ENCODE results near the gene BPIFA2. TPM values are rescaled to one million over a fixed set of nuclear protein-coding genes. Genes with fewer than 3 reads are reported as not detected.

BPIFA2 gene
- total RNA-seq, 1 donor from 2014 or later, result not detected

- H3K9me3 ChIP-seq (replicated peaks), result no peaks in the 10 kb centered on the region
- TF ChIP-seq CTCF (IDR thresholded peaks at IDR 0.05; ENCODE audit: borderline replicate concordance), result peak; percentile 38
- H3K4me1 ChIP-seq, result no peaks in the 10 kb centered on the region
- no peak overlapping the region for H3K27ac ChIP-seq (replicated peaks)
- H3K27me3 ChIP-seq (ENCODE audit: low read depth), result peaks cover 78% of the 10 kb centered on the region
- H3K4me3 ChIP-seq, result no peak overlapping the region
- no peak for DNase-seq
- intact Hi-C loops (cut with micrococcal nuclease), result no loop called here
- no peaks in the 10 kb centered on the region for H3K36me3 ChIP-seq
Measured at GRCh38 chr20:33211817-33212424, 44.0 kb downstream of the BPIFA2 start.

- DNase-seq, result no peak
- Histone ChIP-seq H3K36me3 (no peaks in the 10 kb centered on the region), H3K4me3 (no peak within 1 kb of the TSS), H3K27me3 (ENCODE audit: low read depth) (peaks cover 91% of the 10 kb centered on the region), H3K9me3 (replicated peaks) (no peaks in the 10 kb centered on the region), H3K27ac (replicated peaks) (no peak within 1 kb of the TSS), H3K4me1 (no peaks in the 10 kb centered on the region)
- intact Hi-C loops (cut with micrococcal nuclease), result loop anchor here (5.0 kb wide), 1 partner anchor 315 kb away; no protein-coding TSS in a partner anchor
- no peak for TF ChIP-seq CTCF (IDR thresholded peaks at IDR 0.05; ENCODE audit: borderline replicate concordance)
Measured at GRCh38 chr20:33217052-33217451, 49.1 kb downstream of the BPIFA2 start, which contains the start of gene BPIFA3. BPIFA3 (plus strand) TSS chr20:33217352; CDS start chr20:33217537, 185 bp downstream.

- no peaks in the 10 kb centered on the region for H3K4me1 ChIP-seq
- H3K36me3 ChIP-seq, result no peaks in the 10 kb centered on the region
- TF ChIP-seq CTCF (IDR thresholded peaks at IDR 0.05; ENCODE audit: borderline replicate concordance), result no peak
- no peak overlapping the region for H3K27ac ChIP-seq (replicated peaks)
- no peak overlapping the region for H3K4me3 ChIP-seq
- peaks cover 82% of the 10 kb centered on the region for H3K27me3 ChIP-seq (ENCODE audit: low read depth)
- no peak for DNase-seq
- intact Hi-C loops (cut with micrococcal nuclease), result no loop called here
- H3K9me3 ChIP-seq (replicated peaks), result no peaks in the 10 kb centered on the region
Measured at GRCh38 chr20:33224399-33224798, 56.4 kb downstream of the BPIFA2 start.

GRCh38 chr20:33229843-33230242 is 61.9 kb downstream of the BPIFA2 start:
- intact Hi-C loops (cut with micrococcal nuclease), result no loop called here
- no peaks in the 10 kb centered on the region for H3K4me1 ChIP-seq
- H3K27ac ChIP-seq (replicated peaks), result no peak overlapping the region
- H3K4me3 ChIP-seq, result no peak overlapping the region
- H3K9me3 ChIP-seq (replicated peaks), result no peaks in the 10 kb centered on the region
- DNase-seq, result no peak
- TF ChIP-seq CTCF (IDR thresholded peaks at IDR 0.05; ENCODE audit: borderline replicate concordance), result no peak
- H3K27me3 ChIP-seq (ENCODE audit: low read depth), result peaks cover 97% of the 10 kb centered on the region
- no peaks in the 10 kb centered on the region for H3K36me3 ChIP-seq

Other genes starting within 250 kb of the BPIFA2 start
- gene SUN5, start 163.7 kb upstream of the BPIFA2 start, total RNA-seq, result not detected
- gene BPIFB2, start 160.5 kb upstream of the BPIFA2 start, total RNA-seq, result not detected
- gene BPIFB6, start 136.5 kb upstream of the BPIFA2 start, total RNA-seq, result not detected
- not detected for gene BPIFB3, start 114.3 kb upstream of the BPIFA2 start, total RNA-seq
- gene BPIFB4, start 88.5 kb upstream of the BPIFA2 start, total RNA-seq, result not detected
- gene BPIFA3, start 49.2 kb downstream of the BPIFA2 start, total RNA-seq, result not detected
- gene BPIFA1, start 67.8 kb downstream of the BPIFA2 start, total RNA-seq, result not detected
- gene BPIFB1, start 115.1 kb downstream of the BPIFA2 start, total RNA-seq, result not detected
- gene CDK5RAP1, start 233.4 kb downstream of the BPIFA2 start, total RNA-seq, result 19.9 TPM